Measurements from ENCODE around the gene NRG2. TPM values are rescaled to one million over a fixed set of nuclear protein-coding genes. Genes with fewer than 3 reads are reported as not detected.

The NRG2 gene
- total and polyA plus RNA-seq, 2 experiments from 2014 or later: 13.5 to 20.7 TPM

DNA sequence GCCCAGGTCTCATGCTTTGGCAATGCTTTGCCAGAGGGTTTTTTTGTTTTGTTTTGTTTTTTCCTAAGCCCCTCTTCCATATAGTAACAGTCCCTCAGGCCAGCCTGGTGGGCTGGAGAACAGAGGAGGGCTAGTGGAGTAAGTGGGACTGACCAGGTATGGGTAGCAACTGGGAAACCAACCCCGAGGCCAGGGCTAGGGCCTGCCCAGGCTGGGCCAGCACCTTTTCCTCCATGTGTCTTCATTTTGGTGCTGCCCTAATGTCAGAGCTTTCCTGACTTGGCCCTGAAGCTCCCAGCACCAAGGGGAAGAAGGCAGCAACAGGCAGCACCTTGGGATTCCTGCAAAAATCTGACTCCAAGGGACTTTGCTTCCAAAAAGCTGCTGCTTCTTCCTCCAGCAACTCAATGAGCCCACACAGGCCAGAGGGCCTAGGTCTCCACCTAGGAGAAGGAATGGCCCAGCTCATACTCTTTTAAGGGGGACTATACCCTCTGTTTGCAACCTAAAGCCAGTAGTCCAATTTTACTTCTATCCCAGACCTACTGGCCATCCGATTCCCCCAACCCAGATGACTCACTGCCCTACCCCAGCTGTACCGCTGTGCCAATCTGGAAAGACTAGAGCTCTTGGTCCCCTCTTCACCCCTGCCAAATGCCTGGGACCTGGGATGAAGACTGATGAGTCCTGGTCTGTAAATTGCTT is 142.4 kb downstream of the NRG2 start:
- H3K4me3 ChIP-seq: no peak overlapping the region

DNA sequence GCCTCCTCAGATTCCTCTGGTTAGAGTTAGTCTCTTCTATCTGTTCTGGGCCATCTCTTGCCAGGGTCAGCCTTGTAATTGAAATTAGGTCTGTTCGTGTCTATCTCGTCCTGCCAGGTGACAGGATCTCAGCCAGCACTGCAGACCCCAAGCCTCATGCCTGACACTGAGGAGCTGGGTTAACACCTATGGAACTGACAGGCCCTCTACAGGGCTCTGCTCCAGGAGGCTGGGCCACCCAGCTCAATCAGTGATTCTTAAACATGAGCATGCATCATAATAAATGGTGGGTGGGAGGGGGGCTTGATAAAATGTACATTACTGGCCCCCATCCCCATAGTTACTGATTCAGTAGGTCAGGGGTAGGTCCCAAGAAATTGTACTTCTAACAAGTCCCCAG is 144.1 kb downstream of the NRG2 start:
- Histone ChIP-seq H3K27ac (no peak overlapping the region), H3K27me3 (peaks cover 21% of the 10 kb centered on the region), H3K9me3 (ENCODE audit: low read depth) (no peaks in the 10 kb centered on the region), H3K4me3 (no peak overlapping the region), H3K36me3 (no peaks in the 10 kb centered on the region), H3K4me1 (ENCODE audit: low read depth) (peaks cover 3% of the 10 kb centered on the region)
- TF ChIP-seq, protein P1, sequence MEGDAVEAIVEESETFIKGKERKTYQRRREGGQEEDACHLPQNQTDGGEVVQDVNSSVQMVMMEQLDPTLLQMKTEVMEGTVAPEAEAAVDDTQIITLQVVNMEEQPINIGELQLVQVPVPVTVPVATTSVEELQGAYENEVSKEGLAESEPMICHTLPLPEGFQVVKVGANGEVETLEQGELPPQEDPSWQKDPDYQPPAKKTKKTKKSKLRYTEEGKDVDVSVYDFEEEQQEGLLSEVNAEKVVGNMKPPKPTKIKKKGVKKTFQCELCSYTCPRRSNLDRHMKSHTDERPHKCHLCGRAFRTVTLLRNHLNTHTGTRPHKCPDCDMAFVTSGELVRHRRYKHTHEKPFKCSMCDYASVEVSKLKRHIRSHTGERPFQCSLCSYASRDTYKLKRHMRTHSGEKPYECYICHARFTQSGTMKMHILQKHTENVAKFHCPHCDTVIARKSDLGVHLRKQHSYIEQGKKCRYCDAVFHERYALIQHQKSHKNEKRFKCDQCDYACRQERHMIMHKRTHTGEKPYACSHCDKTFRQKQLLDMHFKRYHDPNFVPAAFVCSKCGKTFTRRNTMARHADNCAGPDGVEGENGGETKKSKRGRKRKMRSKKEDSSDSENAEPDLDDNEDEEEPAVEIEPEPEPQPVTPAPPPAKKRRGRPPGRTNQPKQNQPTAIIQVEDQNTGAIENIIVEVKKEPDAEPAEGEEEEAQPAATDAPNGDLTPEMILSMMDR (IDR thresholded peaks at IDR 0.05; ENCODE audit: low read depth, low read length): no peak
- DNase-seq (ENCODE audit: low read depth in 1 of 2, low spot score in 1 of 2): no peak

More for the DNA sequence above, 142.4 kb downstream of the NRG2 start:
- Histone ChIP-seq H3K27me3 (peaks cover 21% of the 10 kb centered on the region), H3K27ac (no peak overlapping the region), H3K9me3 (ENCODE audit: low read depth) (no peaks in the 10 kb centered on the region), H3K36me3 (no peaks in the 10 kb centered on the region), H3K4me1 (ENCODE audit: low read depth) (peaks cover 11% of the 10 kb centered on the region)
- TF ChIP-seq, protein P1 (IDR thresholded peaks at IDR 0.05; ENCODE audit: low read depth, low read length): no peak
- DNase-seq (ENCODE audit: low read depth in 1 of 2, low spot score in 1 of 2): no peak

DNA sequence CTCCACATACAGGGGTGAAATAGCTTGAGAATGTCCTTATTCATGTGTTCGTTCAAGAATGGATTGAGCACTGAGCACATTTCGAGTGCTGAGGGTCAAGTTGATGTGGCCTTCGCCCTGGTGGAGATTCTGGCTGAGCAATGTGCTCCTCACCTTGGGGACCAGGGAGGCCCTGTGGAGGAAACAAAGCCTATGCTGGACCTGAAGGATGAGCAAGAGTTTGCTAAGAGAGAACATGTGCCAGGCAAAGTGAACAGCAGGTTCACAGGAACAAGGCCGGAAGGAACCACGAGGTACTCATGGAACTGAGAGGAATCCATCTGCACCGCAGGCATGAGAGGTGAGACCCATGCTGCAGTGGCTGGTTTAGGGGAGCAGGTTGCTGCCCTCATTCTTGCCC is 145.1 kb downstream of the NRG2 start:
- Histone ChIP-seq H3K4me3 (no peak overlapping the region), H3K27ac (no peak overlapping the region), H3K9me3 (ENCODE audit: low read depth) (no peaks in the 10 kb centered on the region), H3K27me3 (peaks cover 13% of the 10 kb centered on the region), H3K4me1 (ENCODE audit: low read depth) (peaks cover 5% of the 10 kb centered on the region), H3K36me3 (no peaks in the 10 kb centered on the region)
- TF ChIP-seq, protein P1 (IDR thresholded peaks at IDR 0.05; ENCODE audit: low read depth, low read length): no peak
- DNase-seq (ENCODE audit: low read depth in 1 of 2, low spot score in 1 of 2): no peak

- DNase-seq (ENCODE audit: low read depth in 1 of 2, low spot score in 1 of 2): no peak
- Histone ChIP-seq H3K27me3 (peaks cover 7% of the 10 kb centered on the region), H3K9me3 (ENCODE audit: low read depth) (no peaks in the 10 kb centered on the region), H3K36me3 (no peaks in the 10 kb centered on the region), H3K4me3 (no peak overlapping the region), H3K4me1 (ENCODE audit: low read depth) (peaks cover 5% of the 10 kb centered on the region), H3K27ac (no peak overlapping the region)
- TF ChIP-seq, protein P1 (IDR thresholded peaks at IDR 0.05; ENCODE audit: low read depth, low read length): no peak
Observed at GRCh38 chr5:139897342-139897741, 145.8 kb downstream of the NRG2 start.

- TF ChIP-seq, protein P1 (IDR thresholded peaks at IDR 0.05; ENCODE audit: low read depth, low read length): no peak
- Histone ChIP-seq H3K4me1 (ENCODE audit: low read depth) (peaks cover 5% of the 10 kb centered on the region), H3K4me3 (no peak overlapping the region), H3K36me3 (no peaks in the 10 kb centered on the region), H3K27me3 (peaks cover under 1% of the 10 kb centered on the region), H3K27ac (no peak overlapping the region), H3K9me3 (ENCODE audit: low read depth) (no peaks in the 10 kb centered on the region)
- no peak for DNase-seq (ENCODE audit: low read depth in 1 of 2, low spot score in 1 of 2)
Observed at GRCh38 chr5:139896718-139897117, 146.4 kb downstream of the NRG2 start.

Measured in cardiac muscle cell (in vitro differentiated cells and primary cell).